ENCODE data around the gene POR. TPM values are rescaled to one million over a fixed set of nuclear protein-coding genes. Genes with fewer than 3 reads are reported as not detected.

The POR gene
- polyA plus RNA-seq, 1 of the 3 experiments (the other 2 are of a cell fraction) = 68.7 TPM

- Histone ChIP-seq H3K9me3 (no peaks in the 10 kb centered on the region), H3F3A (replicated peaks; ENCODE audit: insufficient read depth) (no peaks in the 10 kb centered on the region), H3K4me1 (ENCODE audit: control insufficient read depth in 1 of 2, insufficient read depth in 2 of 2, low read depth in 1 of 2, low read length in 1 of 2) (peaks cover 0 to 1% of the 10 kb centered on the region in 2 experiments; a peak in 1 of 4 replicates), H3K27ac (ENCODE audit: low read depth in 2 of 2, low read length in 1 of 2) (no peak overlapping the region), H2AFZ (ENCODE audit: low read depth) (no peak overlapping the region), H3K36me3 (replicated peaks in 1 of 2; ENCODE audit: control insufficient read depth in 1 of 2, insufficient read depth in 2 of 2, low read length in 1 of 2) (no peaks in the 10 kb centered on the region), H3K4me2 (no peak overlapping the region), H3K4me3 (ENCODE audit: low read depth in 2 of 2, low read length in 1 of 2) (no peak overlapping the region), H3K9ac (no peak overlapping the region), H3K27me3 (ENCODE audit: insufficient read depth) (no peaks in the 10 kb centered on the region), H3K9me2 (no peaks in the 10 kb centered on the region), H3K79me2 (ENCODE audit: insufficient read depth) (peaks cover 6% of the 10 kb centered on the region; the same call in 1 of the 2 replicates), H4K20me1 (ENCODE audit: insufficient read depth) (peaks cover 12% of the 10 kb centered on the region; the same call in 1 of the 2 replicates)
- POLR2A ChIA-PET = interaction anchor here (1.0 kb wide), 1 partner anchor 31 kb away, joined by 3 read pairs; the partner anchor contains the start of gene POR
- TF ChIP-seq NRF1 (IDR thresholded peaks at IDR 0.05; ENCODE audit: low read depth, low read length) (no peak), FOSL2 (IDR thresholded peaks at IDR 0.05; ENCODE audit: borderline replicate concordance, low read depth) (no peak), ZBTB33 (IDR thresholded peaks at IDR 0.05; ENCODE audit: borderline replicate concordance, low read depth) (no peak), NFIC (IDR thresholded peaks at IDR 0.05; ENCODE audit: borderline replicate concordance) (no peak), YY1 (IDR thresholded peaks at IDR 0.05; ENCODE audit: low read depth) (no peak), EP300 (IDR thresholded peaks at IDR 0.05; ENCODE audit: borderline replicate concordance in 1 of 2, low read depth in 1 of 2, low read length in 1 of 2) (no peak)
- no peak for DNase-seq
- CTCF ChIA-PET = interaction anchor here (0.8 to 1.6 kb wide), 2 partner anchors 23 to 317 kb away, joined by 3 to 4 read pairs; no protein-coding TSS in a partner anchor
- 80% methylated on average over 8 of the region's 8 CpGs for WGBS (ENCODE audit: low lambda C conversion rate)
Measured at GRCh38 chr7:75946207-75946855, 31.4 kb downstream of the POR start.

- ChIA-PET POLR2A (interaction anchor here (0.6 to 1.0 kb wide), 3 partner anchors 13 to 33 kb away, joined by 3 to 4 read pairs (median 3); partner anchors contain the start of gene POR), CTCF (interaction anchor here (0.9 to 1.4 kb wide), 3 partner anchors 29 to 190 kb away, joined by 3 to 5 read pairs (median 4); no protein-coding TSS in a partner anchor)
- H3K36me3 ChIP-seq (replicated peaks in 1 of 2; ENCODE audit: control insufficient read depth in 1 of 2, insufficient read depth in 2 of 2, low read length in 1 of 2) = no peaks in the 10 kb centered on the region
- TF ChIP-seq FOSL2 (IDR thresholded peaks at IDR 0.05; ENCODE audit: borderline replicate concordance, low read depth) (no peak), SMC3 (IDR thresholded peaks at IDR 0.05; ENCODE audit: low read depth, low read length) (no peak), REST (IDR thresholded peaks at IDR 0.05; ENCODE audit: low read depth, low read length) (no peak), YY1 (IDR thresholded peaks at IDR 0.05; ENCODE audit: low read depth) (no peak), JUND (IDR thresholded peaks at IDR 0.05) (no peak), GATA2 (CRISPR knock-in tag; IDR thresholded peaks at IDR 0.05) (no peak), POLR2AphosphoS5 (IDR thresholded peaks at IDR 0.05; ENCODE audit: low read depth, low read length) (no peak), RFX5 (IDR thresholded peaks at IDR 0.05; ENCODE audit: low read length) (no peak), EZH2phosphoT487 (IDR thresholded peaks at IDR 0.05; ENCODE audit: borderline replicate concordance, low read depth) (no peak), MEF2A (IDR thresholded peaks at IDR 0.05; ENCODE audit: borderline replicate concordance, low read depth) (no peak), ELF1 (IDR thresholded peaks at IDR 0.05) (no peak), USF1 (IDR thresholded peaks at IDR 0.05; ENCODE audit: borderline replicate concordance, low read depth) (no peak), IRF3 (IDR thresholded peaks at IDR 0.05; ENCODE audit: low read depth, low read length) (no peak), MXI1 (IDR thresholded peaks at IDR 0.05; ENCODE audit: low read depth, low read length) (no peak)
Measured at GRCh38 chr7:75948179-75948578, 33.2 kb downstream of the POR start.

More at GRCh38 chr7:75948179-75948578, 33.2 kb downstream of the POR start:
- Histone ChIP-seq H2AFZ (ENCODE audit: low read depth) (no peak overlapping the region), H3K27ac (ENCODE audit: low read depth in 2 of 2, low read length in 1 of 2) (no peak overlapping the region), H3K9me3 (no peaks in the 10 kb centered on the region), H3K27me3 (ENCODE audit: insufficient read depth) (no peaks in the 10 kb centered on the region), H3F3A (replicated peaks; ENCODE audit: insufficient read depth) (no peaks in the 10 kb centered on the region), H3K9ac (no peak overlapping the region), H3K4me1 (ENCODE audit: control insufficient read depth in 1 of 2, insufficient read depth in 2 of 2, low read depth in 1 of 2, low read length in 1 of 2) (peaks cover 0 to 5% of the 10 kb centered on the region in 2 experiments; a peak in 1 of 4 replicates), H3K79me2 (ENCODE audit: insufficient read depth) (0 out of 2 replicates have a peak, but pooled peaks cover 6% of the 10 kb centered on the region), H4K20me1 (ENCODE audit: insufficient read depth) (peaks cover 17% of the 10 kb centered on the region; the same call in 1 of the 2 replicates), H3K4me3 (ENCODE audit: low read depth in 2 of 2, low read length in 1 of 2) (no peak overlapping the region), H3K4me2 (no peak overlapping the region), H3K9me2 (no peaks in the 10 kb centered on the region)
- WGBS (ENCODE audit: low lambda C conversion rate) = 94% methylated on average over 9 of the region's 9 CpGs
- no peak for DNase-seq
